Measurements from ENCODE around the gene HLA-DPA1. TPM values are rescaled to one million over a fixed set of nuclear protein-coding genes. Genes with fewer than 3 reads are reported as not detected.

Gene HLA-DPA1
- total and polyA plus RNA-seq, 12 donors, result 19.4 to 625 (median 141) TPM

DNA sequence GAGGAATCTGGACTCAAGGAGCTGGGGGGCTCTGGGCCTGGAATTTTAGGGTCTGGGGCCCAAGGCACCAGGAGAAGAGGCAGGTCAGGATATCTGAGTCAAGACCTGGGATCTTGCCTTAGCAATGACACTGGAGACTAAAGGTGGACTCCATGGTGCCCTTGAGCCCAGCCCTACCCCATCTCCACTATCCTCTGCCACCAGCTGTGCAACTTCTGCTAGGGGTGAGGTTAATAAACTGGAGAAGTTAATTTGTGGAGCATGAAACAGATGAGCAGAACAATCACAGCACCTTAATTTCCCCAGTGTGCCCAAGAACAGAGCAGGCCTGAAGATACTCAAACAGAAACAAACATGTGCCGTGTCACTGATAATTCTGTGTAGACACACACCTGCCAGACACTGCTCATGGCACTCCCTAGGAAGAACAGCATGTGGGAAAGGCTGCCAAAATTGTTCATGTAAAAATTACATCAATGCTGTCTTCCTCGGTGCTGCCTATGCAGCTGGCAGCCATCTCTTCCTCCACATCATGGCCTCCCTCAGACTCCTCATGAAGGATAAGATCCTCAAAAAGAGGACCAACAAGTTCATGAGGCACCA, 5.6 kb upstream of the HLA-DPA1 start:
- Histone ChIP-seq H3K4me1 (replicated peaks in 1 of 2) (peaks cover 8 to 14% of the 10 kb centered on the region in 2 donors), H3K9me3 (replicated peaks in 1 of 3) (no peaks in the 10 kb centered on the region), H3K36me3 (replicated peaks in 1 of 2) (no peaks in the 10 kb centered on the region), H3K27ac (no peak overlapping the region), H3K4me3 (no peak overlapping the region), H3K27me3 (no peaks in the 10 kb centered on the region)
- intact Hi-C loops (cut with DNase I), result loop anchor here in 1 of 2 donors (5.0 kb wide), 1 partner anchor 57 kb away; no protein-coding TSS in a partner anchor
- DNase-seq, result no peak
- WGBS, 4 donors, result 73 to 91% (median 85%) methylated on average over 2 of the region's 2 CpGs
- TF ChIP-seq CTCF (IDR thresholded peaks at IDR 0.05) (no peak), POLR2A (IDR thresholded peaks at IDR 0.05) (no peak)

- peaks cover 8 to 14% of the 10 kb centered on the region in 2 donors for H3K4me1 ChIP-seq (replicated peaks in 1 of 2)
- no peaks in the 10 kb centered on the region for H3K27me3 ChIP-seq
- H3K36me3 ChIP-seq (replicated peaks in 1 of 2), result no peaks in the 10 kb centered on the region
- TF ChIP-seq CTCF (IDR thresholded peaks at IDR 0.05) (no peak), POLR2A (IDR thresholded peaks at IDR 0.05) (no peak)
- no peaks in the 10 kb centered on the region for H3K9me3 ChIP-seq (replicated peaks in 1 of 3)
- intact Hi-C loops (cut with DNase I), result loop anchor here in 1 of 2 donors (5.0 kb wide), 1 partner anchor 56 kb away; no protein-coding TSS in a partner anchor
- 62 to 74% (median 70%) methylated on average over 3 of the region's 3 CpGs for WGBS, 4 donors
- DNase-seq, result no peak
- H3K4me3 ChIP-seq, result no peak overlapping the region
- H3K27ac ChIP-seq, result no peak overlapping the region
Measured at GRCh38 chr6:33078442-33078841, 5.0 kb upstream of the HLA-DPA1 start.

GRCh38 chr6:33077908-33078307, 4.5 kb upstream of the HLA-DPA1 start:
- Histone ChIP-seq H3K36me3 (replicated peaks in 1 of 2) (no peaks in the 10 kb centered on the region), H3K4me3 (no peak overlapping the region)
- intact Hi-C loops (cut with DNase I), result loop anchor here in 1 of 2 donors (5.0 kb wide), 1 partner anchor 56 kb away; no protein-coding TSS in a partner anchor

More at GRCh38 chr6:33077908-33078307, 4.5 kb upstream of the HLA-DPA1 start:
- TF ChIP-seq POLR2A (IDR thresholded peaks at IDR 0.05) (no peak), CTCF (IDR thresholded peaks at IDR 0.05) (no peak)
- no peaks in the 10 kb centered on the region for H3K27me3 ChIP-seq
- no peak for DNase-seq
- WGBS, 4 donors, result 52 to 64% (median 56%) methylated on average over 5 of the region's 5 CpGs
- H3K9me3 ChIP-seq (replicated peaks in 1 of 3), result no peaks in the 10 kb centered on the region
- peaks cover 12 to 14% of the 10 kb centered on the region in 2 donors for H3K4me1 ChIP-seq (replicated peaks in 1 of 2)
- H3K27ac ChIP-seq, result peak overlapping the region in 1 of 5 donors; percentile 36
